ENCODE data around the gene TBC1D22A.
"Not testable (repeated sequence)": the region's sequence is repeated elsewhere in the genome, so short reads cannot be mapped to it uniquely, and the experiment has no call there.

The TBC1D22A gene

DNA sequence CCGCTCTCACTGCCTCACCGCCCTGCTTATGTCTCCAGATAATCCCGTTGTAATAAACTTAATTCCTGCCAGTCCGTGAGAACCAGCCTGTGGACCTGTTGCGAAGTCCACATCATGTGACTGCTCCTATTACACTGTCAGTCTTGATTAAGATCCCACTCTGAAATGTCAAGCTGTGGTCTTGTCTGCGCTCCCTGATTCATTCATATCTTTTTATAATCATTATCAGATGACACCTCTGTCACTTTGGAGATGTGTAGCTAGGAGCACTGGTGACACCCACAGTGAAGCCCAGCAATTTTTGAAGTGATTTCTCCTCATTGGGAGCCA lies 377.3 kb downstream of the TBC1D22A start:
- no peak for DNase-seq (ENCODE audit: low read depth)

DNA sequence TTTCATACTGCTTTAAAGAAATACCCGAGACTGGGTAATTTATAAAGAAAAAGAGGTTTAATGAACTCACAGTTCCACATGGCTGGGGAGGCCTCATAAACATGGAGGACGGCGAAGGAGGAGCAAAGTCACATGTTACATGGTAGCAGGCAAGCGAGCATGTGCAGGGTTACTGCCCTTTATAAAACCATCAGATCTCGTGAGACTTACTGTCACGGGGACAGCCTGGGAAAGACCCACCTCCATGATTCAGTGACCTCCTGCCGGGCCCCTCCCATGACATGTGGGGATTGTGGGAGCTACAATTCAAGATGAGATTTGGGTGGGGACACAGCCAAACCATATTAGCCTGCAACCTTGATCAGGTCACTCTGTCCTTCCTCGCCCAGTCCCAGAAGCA lies 378.5 kb downstream of the TBC1D22A start:
- DNase-seq (ENCODE audit: low read depth) = not testable (repeated sequence)

DNA sequence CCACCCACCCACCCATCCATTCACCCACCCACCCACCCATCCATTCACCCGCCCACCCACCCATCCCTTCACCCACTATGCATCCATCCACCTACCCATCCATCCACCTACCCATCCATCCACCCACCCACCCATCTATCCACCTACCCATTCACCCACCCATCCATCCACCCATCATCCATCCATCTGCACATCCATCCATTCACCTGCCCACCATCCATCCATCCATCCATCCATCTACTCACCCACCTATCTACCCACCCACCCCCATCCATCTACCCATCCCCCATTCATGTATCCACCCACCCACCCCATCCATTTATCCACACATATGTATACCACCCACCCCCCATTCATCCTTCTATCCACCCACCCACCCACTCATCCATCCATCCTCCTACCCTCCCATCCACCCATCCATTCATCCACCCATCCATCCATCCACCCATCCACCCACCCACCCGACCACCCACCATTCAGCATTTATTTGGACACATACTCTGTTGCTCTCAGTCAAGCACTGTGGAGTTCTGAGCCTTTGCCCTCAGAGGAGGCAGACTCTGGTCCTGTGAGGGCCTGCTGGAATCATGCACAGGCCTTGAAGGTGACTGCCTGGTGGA lies 380.1 kb downstream of the TBC1D22A start:
- no peak for DNase-seq (ENCODE audit: low read depth)

DNA sequence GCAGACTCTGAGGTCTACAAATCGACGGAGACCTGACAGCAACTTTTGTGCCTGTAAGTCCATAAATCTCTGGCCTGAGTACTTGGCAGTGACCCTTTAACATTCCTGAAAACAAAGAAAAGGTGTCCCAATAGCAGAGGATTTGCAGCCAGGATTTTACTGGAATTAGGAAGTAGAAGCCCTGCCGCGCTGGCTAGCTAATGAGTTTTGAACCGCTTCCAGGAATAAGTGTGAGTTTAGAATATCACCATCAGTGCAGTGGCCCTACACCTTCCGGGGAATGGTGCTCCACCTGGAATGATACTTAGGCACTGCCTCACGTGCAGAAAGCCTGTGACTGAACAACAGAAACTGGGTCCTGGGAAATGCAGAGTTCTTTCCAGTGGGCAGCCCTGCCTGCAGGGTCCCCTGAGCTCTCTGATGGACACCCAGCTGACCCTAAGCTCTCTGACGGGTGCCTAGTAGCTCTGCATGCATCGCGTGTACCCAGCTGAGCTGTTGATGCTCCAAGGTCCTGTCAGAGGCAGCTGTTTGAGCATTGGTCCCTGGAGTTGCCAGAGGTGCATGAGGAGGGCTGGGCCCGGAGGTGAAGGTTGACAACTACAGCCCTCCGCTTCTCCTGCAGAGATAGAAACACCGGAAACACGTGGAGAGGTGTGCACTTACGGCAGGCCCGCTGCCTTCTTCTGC lies 380.9 kb downstream of the TBC1D22A start:
- no peak for DNase-seq (ENCODE audit: low read depth)

DNA sequence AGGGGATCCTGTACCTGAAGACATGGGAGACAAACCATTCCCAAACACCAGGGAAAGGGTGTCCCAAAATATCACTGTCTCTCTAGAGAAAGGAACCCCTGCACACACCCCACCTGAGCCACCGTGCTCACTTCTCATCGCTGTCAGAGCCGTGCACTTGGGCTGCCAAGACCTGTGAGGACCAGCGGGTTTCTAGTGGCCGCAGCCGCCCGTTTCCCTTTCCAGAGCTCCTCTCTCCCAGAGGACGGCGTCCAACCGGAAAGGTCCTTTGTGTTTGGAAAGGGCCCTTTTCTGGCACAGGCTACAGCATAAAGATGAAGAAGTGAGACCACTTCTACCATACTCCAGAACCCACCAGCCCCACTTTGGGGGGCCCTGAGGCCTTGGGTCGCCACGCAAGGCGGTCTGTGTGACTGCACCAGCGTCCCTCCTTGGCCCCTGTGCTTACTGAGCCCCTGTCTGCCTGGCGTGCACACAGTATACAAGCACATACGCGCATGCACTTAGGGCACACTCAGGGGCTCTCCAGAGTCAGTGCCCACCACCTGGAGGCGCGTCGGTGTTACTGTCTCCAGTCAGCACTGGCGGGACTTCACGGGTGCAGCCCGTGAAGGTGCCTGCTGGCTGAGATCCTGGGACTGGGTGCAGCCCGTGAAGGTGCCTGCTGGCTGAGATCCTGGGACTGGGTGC lies 381.8 kb downstream of the TBC1D22A start:
- no peak for DNase-seq (ENCODE audit: low read depth)

DNA sequence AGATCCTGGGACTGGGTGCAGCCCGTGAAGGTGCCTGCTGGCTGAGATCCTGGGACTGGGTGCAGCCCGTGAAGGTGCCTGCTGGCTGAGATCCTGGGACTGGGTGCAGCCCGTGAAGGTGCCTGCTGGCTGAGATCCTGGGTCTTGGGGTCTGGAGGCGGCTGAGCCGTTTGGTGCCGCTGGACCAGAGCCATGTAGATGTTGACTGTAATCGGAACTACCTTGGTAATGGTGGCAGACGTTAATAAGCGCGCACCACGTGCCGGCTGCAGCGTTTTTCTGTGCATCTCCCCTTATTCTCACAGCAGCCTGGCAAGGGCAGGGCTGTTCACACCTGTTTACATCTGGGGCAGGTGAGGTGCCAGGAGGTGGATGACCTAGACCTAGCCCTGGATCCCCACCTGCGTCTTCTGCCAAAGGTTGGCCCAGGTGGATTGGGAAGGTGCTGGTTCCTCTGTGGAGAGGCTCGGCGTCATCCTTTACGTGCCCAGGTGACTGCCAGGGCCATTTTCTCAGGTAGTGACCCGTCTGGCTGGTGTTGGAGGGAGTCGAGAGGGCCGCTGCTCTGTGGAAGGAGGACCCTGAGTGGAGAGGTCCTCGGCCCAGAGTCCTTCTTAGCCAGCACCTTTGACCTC lies 382.5 kb downstream of the TBC1D22A start:
- no peak for DNase-seq (ENCODE audit: low read depth)

DNA sequence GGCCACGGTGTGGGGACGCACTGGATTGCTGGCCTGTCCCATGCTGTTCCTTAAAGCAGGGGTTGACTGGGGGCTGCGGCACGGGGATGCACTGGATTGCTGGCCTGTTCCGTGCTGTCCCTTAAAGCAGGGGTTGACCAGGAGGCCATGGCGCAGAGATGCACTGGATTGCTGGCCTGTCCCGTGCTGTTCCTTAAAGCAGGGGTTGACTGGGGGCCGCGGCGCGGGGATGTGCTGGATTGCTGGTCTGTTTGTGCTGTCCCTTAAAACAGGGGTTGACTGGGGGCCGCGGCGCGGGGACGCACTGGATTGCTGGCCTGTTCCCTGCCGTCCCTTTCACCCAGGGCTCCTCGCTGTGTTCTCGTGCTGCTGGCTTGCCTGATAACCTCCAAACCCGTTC lies 383.4 kb downstream of the TBC1D22A start:
- no peak for DNase-seq (ENCODE audit: low read depth)

DNA sequence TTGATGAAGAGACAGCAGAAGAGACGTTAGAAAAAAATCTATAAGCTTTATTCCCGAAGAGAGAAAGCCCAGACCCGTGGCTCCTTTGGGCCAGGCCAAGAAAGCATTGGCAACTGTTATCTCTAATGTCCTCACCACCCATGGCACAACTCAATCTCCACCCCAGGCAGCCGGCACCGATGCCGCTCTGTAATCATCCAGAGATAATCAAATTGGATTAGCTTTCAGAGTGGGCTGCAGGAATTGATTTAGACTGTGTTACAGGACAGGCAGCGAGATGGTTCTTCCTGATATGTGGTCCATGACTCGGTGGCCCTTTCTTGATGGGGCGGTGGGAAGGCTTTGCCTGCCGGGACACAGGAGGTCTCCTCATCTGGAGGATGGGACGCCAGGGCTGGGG lies 383.9 kb downstream of the TBC1D22A start:
- no peak for DNase-seq (ENCODE audit: low read depth)

DNA sequence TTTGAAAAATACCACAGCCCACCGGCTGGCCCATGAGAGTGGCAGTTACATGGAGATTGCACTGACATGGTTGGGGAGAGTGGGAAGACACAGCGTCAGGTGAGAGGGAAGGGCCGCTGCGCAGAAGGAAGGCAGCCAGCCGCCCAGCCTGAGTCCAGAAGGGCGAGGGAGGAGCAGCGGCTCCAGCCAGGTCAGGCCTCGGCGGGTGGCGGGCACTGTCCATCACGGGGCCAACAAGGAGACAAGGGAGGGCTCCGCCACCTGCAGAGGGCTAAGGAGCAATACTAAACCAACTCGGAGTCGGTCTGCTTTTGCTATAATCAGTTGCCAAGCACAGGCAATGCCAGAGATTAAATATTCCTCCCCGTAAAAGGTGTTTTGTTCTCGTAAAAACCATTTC lies 384.5 kb downstream of the TBC1D22A start:
- DNase-seq (ENCODE audit: low read depth) = no peak

DNA sequence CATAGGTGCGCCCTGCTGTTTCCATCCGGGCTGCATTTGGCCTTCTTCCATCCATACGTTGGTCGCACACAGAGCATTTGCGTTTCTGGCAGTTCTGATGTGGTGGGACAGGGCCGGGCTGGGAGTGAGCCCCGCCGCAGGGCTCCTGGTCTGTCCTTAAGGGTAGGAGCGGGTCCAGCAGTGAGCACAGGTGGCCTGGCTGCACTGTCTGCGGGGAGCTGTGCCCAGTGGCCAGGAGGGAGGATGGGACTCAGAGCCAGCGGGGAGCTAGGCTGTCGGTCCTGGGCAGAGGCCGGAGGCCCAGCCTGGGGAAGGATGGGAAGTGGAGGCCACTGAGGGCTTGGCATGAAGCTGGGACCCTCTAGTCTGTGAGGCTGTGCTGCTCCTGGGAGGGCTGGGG lies 385.1 kb downstream of the TBC1D22A start:
- no peak for DNase-seq (ENCODE audit: low read depth)

DNA sequence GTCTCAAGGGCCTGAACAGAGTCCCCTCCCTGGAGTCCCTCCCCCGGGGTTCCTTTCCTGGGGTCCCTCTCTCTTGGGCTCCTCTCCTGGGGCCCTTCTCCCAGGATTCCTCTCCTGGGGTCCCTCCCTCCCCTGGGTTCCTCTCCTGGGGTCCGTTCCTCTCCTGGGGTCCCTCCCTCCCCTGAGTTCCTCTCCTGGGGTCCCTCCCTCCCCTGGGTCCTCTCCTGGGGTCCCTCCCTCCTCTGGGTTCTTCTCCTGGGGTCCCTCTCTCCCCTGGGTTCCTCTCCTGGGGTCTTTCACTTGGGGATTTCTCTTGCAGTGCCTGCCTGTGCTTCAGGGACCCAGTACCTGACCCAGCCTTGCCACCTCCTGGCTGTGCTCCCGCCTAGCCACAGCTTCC lies 386.1 kb downstream of the TBC1D22A start:
- DNase-seq (ENCODE audit: low read depth) = no peak

DNA sequence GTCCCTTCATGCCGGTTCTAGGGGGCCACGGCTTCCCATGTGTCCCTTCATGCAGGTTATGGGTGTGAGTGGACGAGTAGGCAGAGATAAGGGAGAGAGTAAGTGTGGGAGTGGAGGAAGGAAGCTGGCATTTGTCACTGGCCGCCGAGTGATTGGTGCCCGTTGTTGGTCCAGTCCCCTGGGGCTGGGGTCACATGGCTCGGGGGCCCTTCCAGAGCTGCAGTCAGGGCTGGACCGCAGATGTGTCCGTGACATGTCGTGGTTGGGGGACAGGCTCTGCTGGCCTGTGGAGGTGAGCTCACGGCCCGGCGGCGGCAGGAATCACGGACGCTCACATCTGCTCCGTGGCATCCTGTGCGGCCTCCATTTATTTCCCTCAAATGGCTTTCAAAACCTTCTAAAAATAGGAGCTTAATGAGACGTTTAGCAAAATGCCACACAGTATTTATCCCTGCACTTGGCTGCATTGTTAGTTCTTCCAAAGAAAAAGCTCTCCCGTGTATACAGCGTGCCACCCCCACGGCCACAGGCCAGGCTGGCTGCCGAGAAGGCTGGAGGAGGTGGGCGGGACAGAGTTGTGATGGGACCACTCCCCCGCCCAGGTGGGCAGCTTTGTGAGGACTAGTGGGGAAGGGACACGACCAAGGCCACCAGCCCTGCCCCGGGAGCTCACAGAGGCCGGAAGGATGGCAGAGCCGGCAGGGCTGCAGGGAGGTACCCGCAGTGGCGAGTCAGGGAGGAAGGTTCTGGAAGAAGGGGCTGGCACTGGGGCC lies 386.7 kb downstream of the TBC1D22A start:
- DNase-seq (ENCODE audit: low read depth) = no peak

DNA sequence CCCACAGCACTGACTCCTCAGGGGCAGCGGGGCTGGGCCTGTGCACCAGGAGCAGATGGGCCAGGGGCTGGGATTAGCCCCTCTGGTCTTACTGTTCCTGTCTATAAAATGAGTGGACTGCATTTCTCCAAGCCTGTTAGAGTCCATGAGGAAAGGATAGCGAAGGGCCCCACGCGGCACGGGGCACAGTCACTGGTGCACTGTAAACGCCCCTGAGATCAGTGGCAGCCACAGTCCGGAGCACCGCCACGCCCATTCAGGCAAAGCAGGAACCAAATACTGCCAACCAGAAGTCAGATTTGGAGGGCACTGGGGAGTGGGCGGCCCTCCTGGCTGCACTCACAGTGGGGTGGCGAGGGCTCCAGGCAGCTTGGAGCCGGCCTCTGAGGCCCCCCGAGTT lies 387.5 kb downstream of the TBC1D22A start:
- no peak for DNase-seq (ENCODE audit: low read depth)

DNA sequence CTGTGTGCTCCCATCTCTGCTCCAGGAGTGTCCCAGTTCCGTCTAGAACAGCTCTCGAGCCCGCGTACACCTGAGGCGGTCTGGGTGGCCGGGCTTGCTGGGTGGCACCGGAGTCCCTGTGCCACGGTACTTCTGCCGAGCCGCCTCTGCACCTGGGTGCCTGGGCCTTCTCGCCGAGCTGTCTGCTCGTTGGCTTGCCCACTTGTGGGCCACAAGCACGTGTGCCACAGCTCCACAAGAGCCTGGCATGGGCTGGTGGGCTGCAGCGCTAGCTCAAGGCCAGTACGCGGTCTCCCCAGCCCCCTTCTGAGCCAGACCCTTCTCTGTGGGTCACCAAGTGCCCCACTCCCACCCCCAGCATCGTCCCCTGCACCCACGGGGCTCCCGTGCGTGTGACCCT lies 388.0 kb downstream of the TBC1D22A start:
- DNase-seq (ENCODE audit: low read depth) = no peak

DNA sequence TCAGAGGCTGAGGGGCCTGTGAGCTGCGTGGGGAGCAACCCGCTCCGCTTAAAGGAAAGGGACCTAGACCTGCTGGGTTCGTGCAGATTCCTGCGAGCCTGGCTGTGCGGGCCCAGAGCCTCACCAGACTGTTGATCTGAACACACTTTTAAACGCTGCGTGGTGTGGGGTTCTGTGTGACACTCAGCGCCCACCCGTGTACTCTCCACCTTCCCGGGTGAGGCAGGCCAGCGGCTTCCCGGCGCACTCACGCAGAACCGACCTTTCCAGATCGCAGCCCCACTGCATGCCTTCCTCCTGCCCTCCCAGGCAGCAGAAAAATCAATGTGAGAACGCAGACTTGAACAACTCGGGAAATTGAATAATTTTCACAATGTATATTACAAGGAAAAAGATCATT lies 388.6 kb downstream of the TBC1D22A start:
- DNase-seq (ENCODE audit: low read depth) = no peak

DNA sequence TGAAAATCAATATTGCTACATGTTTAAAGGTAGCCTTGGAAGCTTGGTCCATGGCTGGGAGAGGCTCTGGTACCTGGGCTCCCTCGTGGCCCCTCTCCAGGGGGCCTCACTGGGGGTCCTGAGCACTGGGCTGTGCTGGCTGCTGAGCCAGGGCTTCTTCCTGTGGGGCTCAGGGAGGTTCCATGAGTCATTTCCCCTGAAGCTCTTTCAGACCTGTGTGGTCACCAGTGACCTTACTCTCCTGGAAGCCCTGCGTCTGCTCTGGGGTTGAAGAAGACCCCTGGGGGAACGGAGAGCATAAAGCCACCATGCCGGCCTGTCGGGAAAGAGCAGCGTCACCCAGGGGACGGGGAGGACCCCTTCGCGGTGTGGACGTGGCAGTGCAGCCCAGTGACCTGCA lies 389.0 kb downstream of the TBC1D22A start:
- DNase-seq (ENCODE audit: low read depth) = no peak

DNA sequence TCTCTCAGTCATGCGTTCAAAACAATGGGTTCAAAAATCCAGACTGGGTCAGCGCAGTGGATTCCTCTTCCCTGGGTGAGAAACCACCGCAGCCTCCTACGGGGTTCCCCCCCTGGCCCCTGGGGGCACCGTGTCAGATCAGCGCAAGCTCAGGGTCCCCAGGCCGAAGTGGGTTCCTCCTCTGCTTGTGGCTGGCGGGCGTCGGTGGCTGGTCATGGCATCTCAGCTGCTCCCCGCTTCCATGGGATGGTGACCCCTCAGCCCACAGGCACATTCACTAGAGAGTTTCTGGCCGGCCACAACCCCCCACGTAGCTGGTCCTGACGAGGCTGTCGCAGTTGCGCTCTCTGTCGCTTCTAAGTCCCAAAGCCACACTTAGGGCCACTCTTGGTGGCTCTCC lies 389.8 kb downstream of the TBC1D22A start:
- no peak for DNase-seq (ENCODE audit: low read depth)

DNA sequence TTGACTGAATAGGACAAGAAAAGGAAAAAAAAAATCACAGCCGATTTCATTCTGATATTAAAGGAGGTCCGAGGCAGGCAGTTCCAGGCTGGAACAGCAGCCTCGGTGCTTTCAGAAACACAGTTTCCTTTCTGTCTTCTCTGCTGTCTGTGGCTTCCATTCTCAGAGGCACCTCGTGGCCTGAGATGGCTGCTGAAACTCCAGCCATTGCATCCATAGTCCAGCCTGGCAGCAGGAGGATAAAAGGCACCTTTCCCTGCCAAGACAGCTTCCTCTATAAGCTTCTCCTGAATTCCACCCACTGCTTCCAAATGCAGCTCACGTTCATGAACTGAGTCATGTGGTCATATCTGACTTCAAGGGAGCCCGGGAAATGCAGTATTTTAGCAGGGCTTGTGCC lies 390.5 kb downstream of the TBC1D22A start:
- no peak for DNase-seq (ENCODE audit: low read depth)

DNA sequence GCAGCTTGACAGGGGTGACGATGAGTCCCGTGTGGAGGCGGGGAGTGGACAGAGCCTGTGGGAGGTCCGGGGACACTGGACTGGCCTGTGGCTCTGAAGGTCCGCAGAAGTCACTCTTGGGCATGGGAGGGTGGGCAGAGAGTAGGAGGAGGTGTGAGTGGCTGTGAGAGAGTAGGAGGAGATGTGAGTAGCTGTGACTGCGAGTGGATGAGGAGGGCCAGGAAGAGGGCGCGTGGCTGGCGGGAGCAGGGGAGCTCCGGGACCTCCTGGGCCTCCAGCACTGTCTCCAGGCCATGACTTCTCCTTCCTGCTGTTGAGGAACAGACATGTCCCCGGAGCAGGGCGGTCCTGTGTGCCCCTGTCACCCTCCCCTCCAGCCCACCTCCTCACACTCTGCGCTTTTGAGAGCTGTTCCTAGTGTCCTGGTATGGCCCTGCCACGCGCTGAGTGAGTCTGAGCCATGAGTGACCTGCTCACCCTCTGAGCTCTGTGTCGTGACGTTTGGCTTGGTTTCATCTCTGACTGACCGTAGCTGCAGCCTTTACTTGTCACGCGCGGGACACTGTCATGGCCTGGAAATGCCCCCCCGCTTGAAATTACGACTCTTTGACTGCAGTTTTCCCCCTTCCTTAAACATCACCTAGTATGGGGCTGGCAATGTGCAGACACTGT lies 391.5 kb downstream of the TBC1D22A start:
- DNase-seq (ENCODE audit: low read depth) = no peak

DNA sequence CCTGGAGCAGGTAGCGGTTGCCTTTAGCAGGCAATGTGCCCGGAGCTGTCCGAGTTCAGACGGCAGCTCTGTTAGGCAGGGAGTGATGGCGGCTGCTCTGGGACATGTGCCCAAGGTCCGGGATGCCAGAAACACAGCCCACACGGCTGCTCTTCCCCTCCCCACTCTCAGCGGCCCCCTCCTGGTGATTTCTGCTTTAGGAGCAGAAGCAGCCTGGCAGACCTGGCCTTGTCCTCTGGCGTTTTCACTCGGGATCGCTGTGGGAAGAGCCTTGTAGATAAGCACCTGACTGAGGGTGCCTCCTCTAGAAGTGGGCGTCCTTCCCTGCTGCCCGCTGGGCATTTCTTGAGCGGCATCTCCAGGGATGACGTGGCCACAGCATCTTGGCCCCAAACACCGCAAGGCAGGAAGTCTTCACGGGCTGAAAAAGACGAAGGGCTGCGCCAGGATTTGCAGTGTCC lies 392.2 kb downstream of the TBC1D22A start:
- no peak for DNase-seq (ENCODE audit: low read depth)

DNA sequence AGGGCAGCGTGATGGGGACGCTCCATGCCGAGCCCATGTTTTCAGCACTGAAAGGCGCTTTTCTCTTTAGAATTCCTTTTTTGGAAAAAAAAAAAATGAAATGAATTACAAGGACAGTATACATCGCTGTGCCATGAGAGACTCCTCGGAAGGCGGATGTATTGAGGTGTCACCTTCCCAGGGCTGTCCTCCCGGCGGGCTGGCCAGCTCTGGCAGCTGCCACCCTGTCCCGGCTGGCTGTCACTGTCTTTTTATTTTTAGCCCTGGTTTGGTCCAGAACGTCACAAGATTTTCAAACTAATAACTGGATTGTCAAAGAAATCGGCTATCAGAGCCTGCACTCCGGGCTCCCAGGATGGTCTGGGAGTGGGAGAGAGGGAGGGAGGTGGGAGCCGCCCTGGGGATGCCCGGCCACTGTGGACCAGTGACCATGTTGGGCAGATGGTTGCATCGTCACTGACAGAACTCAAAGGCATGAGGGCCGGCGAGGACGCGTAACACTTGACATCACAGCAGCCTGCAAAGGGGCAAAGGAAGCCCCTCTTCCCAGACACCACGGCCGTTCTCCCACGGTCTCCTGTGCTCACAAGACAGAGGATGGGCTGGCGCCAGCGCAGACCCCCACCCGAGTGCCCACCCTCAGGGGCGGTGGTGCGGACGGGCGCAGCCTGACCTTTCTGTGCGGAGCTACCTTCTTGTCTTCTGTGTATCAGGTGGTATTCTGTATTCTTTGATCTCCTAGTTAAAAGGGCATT lies 392.9 kb downstream of the TBC1D22A start:
- no peak for DNase-seq (ENCODE audit: low read depth)
